Activated CD8-positive, alpha-beta memory T cell treated with anti-CD3 and anti-CD28 coated beads, Interleukin-2, amount 50 U/mL, for 4 hours (primary cell): Measurements from ENCODE around the gene IL17RB.

ENCODE experiments used
- DNase-seq: peaks from one replicate; pipeline ENCODE4 v3.0.0-alpha.2; 2020

Gene IL17RB

DNA sequence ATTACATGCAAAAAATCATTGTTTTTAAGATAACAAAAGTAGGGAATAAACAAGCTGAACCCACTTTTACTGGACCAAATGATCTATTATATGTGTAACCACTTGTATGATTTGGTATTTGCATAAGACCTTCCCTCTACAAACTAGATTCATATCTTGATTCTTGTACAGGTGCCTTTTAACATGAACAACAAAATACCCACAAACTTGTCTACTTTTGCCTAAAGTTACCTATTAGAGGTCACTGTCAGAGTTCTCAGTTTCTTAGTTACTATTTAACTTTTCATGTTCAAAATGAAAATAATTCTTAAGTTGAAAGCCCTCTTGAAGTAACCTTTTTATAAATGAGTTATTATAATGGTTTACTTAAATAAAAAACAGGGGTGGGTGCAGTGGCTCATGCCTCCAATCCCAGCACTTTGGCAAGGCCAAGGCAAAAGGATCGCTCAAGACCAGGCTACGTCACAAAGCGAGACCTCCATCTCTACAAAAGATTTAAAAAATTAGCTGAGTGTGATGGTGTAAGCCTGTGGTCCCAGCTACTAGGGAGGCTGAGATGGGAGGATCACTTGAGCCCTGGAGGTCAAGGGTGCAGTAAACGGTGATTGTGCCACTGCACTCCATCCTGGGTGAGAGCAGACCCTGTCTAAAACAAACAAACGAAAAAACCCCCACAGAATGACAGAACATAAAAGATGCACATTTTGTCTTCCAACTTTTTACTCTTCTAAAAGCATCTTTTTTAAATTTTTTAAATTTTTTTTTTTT, 19.5 kb downstream of the IL17RB start:
- DNase-seq = no peak

DNA sequence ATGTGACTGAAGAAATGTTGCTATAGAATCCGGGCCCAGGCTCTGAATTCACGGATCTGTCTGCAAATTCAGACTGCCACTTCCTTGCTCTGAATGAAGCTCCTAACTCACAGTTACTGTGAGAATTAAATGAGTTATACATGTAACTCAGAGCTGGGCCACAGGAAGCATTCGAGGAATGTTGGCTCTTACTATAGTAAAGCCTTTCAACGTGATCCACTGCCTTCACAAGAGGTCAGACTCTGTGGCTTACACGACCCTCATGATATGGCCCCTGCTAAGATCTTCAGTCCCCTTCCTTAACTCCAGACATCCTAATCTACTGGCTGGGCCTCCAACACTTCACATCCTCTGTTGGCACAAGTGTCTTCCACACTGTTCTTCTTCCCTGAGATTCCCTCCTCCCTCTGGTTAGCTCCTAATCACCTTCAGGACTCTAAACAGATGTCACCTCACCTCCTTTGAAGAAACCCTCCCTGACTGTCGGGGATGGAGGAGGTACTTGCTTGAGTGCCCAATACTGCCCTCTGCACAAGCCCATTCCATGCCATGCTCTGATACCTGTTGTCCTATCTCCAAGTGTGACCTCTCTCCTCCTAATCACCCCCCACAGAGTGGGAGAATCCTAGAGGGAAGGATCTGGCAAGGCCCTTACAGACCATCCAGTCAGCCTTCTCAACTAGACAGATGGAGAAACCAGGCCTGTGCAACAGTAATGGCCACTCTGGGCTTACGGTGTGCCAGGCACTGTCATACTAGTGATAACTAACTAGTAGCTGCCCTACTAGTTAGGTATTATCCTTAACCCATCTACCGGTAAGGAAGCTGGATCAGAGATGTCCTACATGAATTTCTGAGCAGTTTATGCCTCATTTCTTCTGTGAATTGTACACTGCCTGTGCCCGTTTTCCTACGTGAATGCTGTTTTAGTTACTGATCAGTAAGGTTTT, 34.3 kb downstream of the IL17RB start:
- DNase-seq = no peak

DNA sequence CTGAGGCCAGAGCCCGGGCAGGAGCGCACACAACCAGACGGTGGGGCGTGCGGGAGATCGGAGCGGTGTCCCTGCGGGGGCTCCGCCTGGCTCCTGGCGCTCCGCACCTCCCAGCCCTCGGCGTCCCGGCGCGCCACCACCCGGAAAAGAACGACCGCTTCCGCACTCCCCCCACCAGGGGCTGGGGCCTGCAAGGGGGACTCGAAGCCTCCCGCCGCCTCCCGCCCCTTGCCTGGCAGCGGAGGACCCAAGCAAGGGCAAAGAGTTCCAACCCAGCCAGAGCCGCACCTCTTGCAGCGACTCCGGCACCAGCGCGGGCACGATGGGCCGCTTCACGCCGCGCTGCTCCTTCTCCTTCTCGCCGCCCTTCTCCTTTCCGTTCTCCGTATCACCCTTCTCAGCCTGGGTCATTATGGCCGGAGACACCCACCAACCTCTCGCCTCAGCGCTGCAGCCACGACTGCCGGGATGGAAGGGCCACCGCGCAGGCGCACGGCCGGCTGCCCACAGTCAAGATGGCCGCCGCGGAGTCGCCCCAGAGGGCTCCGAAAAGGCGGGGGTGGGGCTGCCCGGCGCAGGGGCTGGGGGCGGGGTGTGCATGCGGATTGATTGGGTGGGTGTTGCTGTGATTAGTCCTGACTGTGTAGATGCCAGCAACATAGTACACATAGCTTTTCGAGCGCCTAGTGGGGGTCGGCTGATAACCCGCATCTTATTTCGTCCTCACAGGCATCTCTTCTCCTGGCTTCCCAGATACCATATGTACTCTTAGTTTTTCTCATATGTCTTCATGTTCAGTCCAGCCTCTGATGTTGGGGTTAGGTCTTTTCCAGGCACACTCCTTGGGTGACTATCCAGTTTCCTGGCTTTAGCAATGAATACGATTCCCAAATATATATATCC, 35.6 kb downstream of the IL17RB start, which contains the start of gene ACTR8:
ACTR8 (minus strand) TSS at position 462 of the 903 bp plus-strand sequence; CDS start at position 411, 51 bp downstream.
- DNase-seq = peak; percentile 89

DNA sequence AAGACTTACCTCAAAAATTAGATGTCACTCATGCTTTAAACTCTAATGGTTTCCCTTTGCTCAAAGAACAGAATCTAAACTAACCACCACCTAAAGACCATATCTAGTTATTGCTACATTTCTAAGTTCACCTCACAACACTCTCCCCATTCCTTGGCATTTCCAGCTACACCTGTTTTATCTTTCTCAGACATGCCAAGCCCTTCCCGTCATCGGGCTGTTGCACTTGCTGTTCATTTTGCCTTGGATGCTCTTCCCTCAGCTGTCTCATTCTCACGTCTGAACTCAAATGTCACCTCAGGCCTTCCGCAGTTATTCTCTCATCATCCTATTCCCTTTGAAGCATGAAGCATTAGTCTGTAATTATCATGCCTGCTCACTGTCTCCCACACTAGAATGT, 36.6 kb downstream of the IL17RB start:
- no peak for DNase-seq

DNA sequence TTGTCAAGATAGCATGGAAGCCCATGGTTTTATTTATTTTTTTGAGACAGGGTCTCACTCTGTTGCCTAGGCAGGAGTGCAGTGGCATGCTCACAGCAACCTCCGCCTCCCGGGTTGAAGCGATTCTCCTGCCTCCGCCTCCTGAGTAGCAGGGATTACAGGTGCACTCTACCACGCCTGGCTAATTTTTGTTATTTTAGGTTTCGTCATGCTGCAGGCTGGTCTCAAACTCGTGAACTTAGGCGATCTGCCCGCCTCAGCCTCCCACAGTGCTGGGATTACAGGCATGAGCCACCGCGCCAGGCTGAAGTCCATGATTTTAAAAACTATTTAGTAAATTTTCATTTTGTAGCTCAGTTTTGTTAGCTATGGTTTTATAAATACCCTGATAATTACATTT, 38.3 kb downstream of the IL17RB start:
- no peak for DNase-seq

DNA sequence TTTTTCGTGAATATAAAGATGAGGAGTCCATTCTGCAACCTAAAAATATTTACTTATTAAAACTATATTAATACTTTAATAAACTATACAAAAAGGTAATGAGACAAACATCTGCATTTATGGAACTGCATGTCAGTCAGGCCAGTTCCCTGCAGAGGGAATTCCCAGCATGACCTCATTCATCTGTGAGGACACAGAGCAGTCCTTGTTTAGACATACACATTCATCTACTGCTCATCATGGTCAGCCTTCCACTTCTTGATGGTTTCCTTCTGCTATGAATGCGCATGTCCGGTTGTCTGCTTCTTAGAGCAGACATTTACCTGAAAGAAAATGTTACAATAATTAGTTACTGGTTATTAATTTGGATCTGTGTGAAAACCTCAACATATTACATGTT, 38.9 kb downstream of the IL17RB start:
- DNase-seq = no peak

DNA sequence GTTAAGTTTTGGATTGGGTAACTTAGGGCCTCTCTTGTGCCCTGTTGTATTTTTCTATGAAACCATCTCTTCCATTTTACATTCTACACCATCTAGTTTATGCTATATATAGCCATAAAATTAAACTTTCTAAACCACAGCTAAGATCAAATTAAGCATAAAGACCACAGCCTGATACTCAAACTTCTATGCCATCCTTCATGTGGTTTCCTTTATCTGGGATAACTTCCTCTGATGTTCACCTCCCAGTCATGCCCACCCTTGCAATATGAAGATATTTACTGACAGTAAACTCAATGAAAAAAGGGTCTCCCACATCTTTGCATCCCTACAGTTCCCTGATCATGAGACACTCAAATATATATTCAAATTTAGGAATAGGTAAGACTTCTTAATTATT, 41.1 kb downstream of the IL17RB start:
- DNase-seq = no peak

DNA sequence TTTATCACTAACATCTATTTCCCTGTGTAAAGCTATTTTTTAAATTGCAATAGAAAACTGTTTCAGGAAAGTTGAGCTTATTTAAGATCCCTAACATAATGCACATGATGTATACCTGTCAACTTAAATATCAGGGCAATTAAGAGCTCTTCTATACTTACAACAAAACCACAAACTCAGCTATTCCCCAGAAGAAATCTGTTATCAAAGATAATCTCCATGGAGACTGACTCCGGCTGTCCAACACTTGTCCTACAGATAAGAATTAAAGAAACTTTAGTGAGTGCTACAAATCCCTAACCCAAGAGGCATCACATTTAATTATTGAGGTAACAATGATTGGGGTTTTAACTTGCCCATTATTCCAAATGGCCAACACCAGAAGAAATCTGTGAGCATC, 41.9 kb downstream of the IL17RB start:
- no peak for DNase-seq

DNA sequence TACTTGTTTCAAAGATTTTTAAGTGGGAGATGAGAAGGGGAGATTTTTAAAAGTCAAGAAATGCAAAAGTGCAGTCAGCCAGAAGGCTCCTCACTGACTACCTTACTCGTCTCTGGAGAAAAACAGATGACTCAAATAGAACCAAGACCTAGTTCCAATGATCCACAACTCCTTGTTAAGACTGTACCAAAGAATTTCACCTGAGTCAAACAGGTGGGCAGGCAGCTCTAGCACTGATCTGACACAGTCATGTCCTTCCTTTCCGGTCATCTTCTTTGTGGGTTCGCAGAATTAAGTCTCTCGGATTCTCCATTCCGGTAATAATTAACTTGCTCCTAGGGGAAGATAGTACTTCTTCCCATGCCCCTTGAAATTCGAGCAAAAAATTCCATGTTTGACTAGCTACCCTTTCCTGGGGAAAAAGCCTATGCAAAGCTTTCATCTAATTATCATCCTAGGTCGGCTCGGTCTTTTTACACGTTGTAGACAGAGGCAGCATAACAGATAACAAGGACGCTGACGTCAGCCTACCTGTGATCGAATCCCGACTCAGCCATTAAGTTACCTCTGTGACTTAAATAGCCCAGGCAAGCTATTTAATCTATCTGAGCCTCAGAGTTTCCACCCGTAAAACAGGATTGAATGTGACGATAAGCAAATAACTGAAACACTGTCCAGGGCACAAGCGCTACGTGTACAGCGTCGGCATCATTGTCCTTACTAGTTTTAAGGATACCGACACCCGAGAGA, 44.5 kb downstream of the IL17RB start:
- peak; percentile 48 for DNase-seq

DNA sequence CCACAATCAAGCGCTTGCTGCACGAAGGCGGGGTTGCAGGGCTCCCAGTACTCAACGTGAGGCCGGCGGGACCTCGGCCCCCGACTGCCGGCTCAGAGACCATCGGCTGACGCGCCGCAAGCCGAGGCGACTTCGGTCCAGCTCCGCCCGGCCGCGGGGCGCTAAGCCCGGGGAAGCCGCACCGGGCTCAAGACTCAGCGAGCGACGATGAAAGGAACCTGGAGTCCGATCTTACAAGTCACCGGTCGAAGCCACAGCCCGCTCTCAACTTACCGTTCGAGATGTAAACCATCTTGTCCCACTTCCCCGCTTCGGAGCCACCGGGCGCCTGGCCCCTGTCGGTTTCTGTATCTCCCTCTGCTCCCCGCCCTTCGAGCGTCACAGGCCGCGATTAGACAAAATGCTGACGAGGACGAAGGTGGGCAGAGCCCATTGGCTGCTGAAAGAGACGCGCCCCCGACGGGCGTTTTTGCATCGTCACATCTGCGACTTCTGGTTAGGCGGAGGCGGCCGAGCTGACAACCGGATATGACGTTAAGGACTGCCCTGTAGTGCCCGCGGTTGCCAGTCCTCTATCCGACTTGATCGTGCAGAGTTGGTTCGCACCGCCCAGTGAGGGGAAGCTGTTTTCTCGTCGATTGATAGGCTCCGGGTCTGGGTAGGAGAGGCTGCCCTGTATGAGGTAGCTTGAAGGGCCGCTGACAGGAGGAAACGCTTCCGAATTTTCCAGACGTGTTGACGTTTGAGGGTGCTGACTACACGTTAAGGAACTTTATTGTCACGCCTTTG, 45.3 kb downstream of the IL17RB start, which contains the start of gene SELENOK:
SELENOK (minus strand) TSS at position 363 of the 789 bp plus-strand sequence.
- DNase-seq = peak; percentile 96

DNA sequence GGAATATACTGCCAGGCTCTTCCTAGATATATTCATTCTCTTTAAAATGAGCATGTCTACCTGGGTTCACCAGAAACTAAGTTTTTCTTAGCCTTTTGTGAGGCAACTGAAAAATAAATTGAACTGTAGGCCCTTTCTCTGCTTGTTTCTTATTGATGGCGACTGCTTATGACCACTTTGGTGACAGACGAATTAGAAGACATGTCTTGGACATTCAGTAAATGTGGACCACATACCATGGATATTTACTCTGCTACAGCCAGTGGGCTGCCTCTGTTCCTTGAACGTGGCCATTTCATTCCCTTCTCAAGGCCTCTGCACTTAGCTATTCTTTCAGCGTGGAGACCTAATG, 45.9 kb downstream of the IL17RB start:
- no peak for DNase-seq

DNA sequence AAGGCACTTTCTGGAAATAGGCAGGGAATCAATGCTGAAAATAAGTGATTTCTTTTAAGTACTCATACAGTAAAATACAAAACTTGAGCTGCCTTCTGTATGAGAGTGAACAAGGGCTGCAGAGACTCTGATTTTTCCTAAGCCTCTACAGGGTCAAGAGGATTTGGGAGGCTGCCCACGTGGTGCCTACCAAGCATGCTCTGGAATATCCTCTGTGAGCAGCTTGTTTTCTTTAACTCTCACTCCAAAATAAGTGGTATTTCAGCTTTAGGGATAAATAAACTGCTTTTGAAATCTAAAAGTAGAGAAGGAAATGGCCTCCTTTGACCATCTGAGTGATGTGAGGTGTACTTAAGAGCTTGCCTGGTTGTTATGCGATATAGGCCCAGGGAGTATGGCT, 53.4 kb downstream of the IL17RB start:
- DNase-seq = no peak

DNA sequence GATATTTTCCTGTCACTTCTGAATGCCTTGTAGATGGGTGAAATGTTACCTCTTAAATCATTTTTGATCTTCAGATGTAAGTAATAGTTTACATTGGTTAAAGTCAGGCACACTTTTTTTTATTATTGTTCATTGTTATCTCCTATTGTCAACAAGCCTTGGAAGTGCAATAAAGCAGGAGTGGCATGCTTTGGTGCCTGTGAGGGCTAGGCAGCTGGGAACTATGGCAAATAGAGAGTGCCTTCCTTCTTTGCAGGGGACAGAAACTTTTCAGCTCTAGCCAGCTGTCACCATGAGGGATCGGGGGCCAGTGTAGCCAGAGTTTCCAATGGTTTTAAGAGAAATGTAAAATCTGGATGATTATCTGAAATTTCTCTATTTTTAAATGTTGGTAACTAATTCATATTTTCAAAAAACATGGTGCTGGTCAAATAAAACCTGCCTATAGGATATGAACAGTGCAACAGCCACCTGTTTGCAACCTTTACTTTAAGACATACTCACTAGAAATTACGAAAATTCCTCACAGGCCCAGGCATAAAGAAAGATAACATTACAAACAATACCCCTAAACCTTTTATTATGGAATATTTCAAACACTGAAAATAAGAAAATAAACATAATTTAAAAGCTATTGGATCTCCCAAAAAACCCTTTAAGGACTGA, 54.4 kb downstream of the IL17RB start:
- DNase-seq = no peak

DNA sequence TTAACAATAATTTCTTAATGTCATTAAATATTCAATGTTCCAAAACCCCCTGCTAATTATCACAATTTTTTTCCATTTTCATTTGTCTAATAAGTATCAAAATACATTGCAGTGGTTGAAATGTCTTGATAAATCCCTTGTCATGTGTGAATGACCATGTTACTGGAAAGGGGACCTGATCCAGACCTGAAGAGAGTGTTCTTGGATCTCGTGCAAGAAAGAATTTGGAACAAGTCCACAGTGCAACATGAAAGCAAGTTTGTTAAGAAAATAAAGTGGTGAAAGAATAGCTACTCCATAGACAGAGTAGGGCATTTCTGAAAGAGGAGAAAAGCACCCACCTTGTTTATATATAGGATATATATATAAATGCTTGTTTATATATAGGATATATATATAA, 55.7 kb downstream of the IL17RB start:
- no peak for DNase-seq

DNA sequence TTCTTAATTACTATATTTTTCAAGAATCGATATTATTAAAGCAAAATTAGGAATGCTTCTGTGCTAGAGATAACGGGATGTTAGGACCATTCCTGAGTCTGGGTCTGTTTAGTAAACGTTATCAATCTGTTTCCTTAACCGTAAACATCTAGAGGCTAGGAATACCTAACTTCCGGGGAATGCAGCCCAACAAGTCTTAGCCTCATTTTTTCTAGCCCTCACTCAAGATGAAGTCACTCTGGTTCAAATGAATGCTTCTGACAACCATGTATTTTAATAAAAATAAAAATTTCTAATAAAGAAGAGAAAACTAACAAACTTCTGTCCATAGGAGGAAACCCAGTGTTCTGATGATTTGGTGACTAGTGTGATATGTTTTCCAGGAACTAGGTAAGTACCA, 56.3 kb downstream of the IL17RB start:
- no peak for DNase-seq

DNA sequence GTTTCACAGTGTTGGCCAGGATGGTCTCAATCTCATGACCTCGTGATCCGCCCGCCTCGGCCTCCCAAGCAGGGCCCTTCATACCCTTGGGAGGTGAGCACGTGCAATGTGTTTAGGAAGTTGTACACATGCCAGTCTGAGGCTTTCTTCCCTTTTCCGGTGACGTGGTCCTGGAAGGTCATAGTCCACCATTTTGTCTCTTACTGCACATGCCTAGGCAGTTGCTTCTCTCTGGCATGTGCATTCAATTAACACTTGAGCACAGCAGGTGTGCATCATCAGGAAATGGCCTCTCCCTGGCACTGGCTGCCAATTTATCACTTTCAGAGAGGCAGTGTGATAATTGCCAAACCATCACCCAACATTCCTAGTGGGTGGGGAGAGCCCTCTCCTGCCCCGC, 67.0 kb downstream of the IL17RB start:
- DNase-seq = no peak
